Measurements from ENCODE around the gene PSMF1.
A peak's percentile ranks its signal among the peaks of the same experiment; 100 is the strongest.

The PSMF1 gene

GRCh38 chr20:1107176-1107575, 11.2 kb upstream of the PSMF1 start:
- H3K27ac ChIP-seq (ENCODE audit: low read depth, low read length, poor library complexity, severe bottlenecking): no peak overlapping the region
- no peaks in the 10 kb centered on the region for H3K4me1 ChIP-seq (ENCODE audit: insufficient read depth, low read length, severe bottlenecking)
- H3K9me2 ChIP-seq (ENCODE audit: low read depth, low read length): no peaks in the 10 kb centered on the region
- peaks cover 1% of the 10 kb centered on the region for H3K9me3 ChIP-seq (ENCODE audit: low read length)
- no peaks in the 10 kb centered on the region for H3K79me2 ChIP-seq (ENCODE audit: insufficient read depth, low read length)
- H3F3A ChIP-seq (ENCODE audit: insufficient read depth, low read length): no peaks in the 10 kb centered on the region
- TF ChIP-seq EZH2 (IDR thresholded peaks at IDR 0.05; ENCODE audit: borderline replicate concordance, low read length) (no peak), CTCF (IDR thresholded peaks at IDR 0.05; ENCODE audit: low read length) (no peak)
- no peaks in the 10 kb centered on the region; the same call in 1 of the 2 replicates for H3K36me3 ChIP-seq (ENCODE audit: insufficient read depth, low read length)
- no peak overlapping the region for H3K4me3 ChIP-seq (ENCODE audit: low read depth, low read length, poor library complexity, severe bottlenecking)
- no peaks in the 10 kb centered on the region for H4K20me1 ChIP-seq (ENCODE audit: insufficient read depth, low read length)
- H3K4me2 ChIP-seq (ENCODE audit: low read length): no peak overlapping the region
- H3K27me3 ChIP-seq (ENCODE audit: insufficient read depth, low read length): no peaks in the 10 kb centered on the region
- no peak overlapping the region for H3K9ac ChIP-seq (ENCODE audit: low read length)
- no peak overlapping the region for H2AFZ ChIP-seq (ENCODE audit: low read length)

- Histone ChIP-seq H3K36me3 (ENCODE audit: insufficient read depth, low read length) (no peaks in the 10 kb centered on the region), H2AFZ (ENCODE audit: low read length) (no peak overlapping the region), H3K27me3 (ENCODE audit: insufficient read depth, low read length) (no peaks in the 10 kb centered on the region), H4K20me1 (ENCODE audit: insufficient read depth, low read length) (no peaks in the 10 kb centered on the region), H3K79me2 (ENCODE audit: insufficient read depth, low read length) (no peaks in the 10 kb centered on the region), H3K4me2 (ENCODE audit: low read length) (no peak overlapping the region), H3K27ac (ENCODE audit: low read depth, low read length, poor library complexity, severe bottlenecking) (no peak overlapping the region), H3K9me2 (ENCODE audit: low read depth, low read length) (no peaks in the 10 kb centered on the region), H3F3A (ENCODE audit: insufficient read depth, low read length) (no peaks in the 10 kb centered on the region), H3K4me3 (ENCODE audit: low read depth, low read length, poor library complexity, severe bottlenecking) (no peak overlapping the region), H3K9me3 (ENCODE audit: low read length) (no peaks in the 10 kb centered on the region), H3K4me1 (ENCODE audit: insufficient read depth, low read length, severe bottlenecking) (no peaks in the 10 kb centered on the region), H3K9ac (ENCODE audit: low read length) (no peak overlapping the region)
- no peak for TF ChIP-seq EZH2 (IDR thresholded peaks at IDR 0.05; ENCODE audit: borderline replicate concordance, low read length)
- TF ChIP-seq CTCF (IDR thresholded peaks at IDR 0.05; ENCODE audit: low read length): peak; percentile 78
Observed at GRCh38 chr20:1108437-1108920, 9.9 kb upstream of the PSMF1 start.

- Histone ChIP-seq H3F3A (ENCODE audit: insufficient read depth, low read length) (no peaks in the 10 kb centered on the region), H3K79me2 (ENCODE audit: insufficient read depth, low read length) (no peaks in the 10 kb centered on the region), H3K4me3 (ENCODE audit: low read depth, low read length, poor library complexity, severe bottlenecking) (no peak overlapping the region), H3K36me3 (ENCODE audit: insufficient read depth, low read length) (no peaks in the 10 kb centered on the region), H3K27me3 (ENCODE audit: insufficient read depth, low read length) (no peaks in the 10 kb centered on the region), H3K9ac (ENCODE audit: low read length) (no peak overlapping the region), H3K4me2 (ENCODE audit: low read length) (no peak overlapping the region), H3K9me2 (ENCODE audit: low read depth, low read length) (no peaks in the 10 kb centered on the region), H3K4me1 (ENCODE audit: insufficient read depth, low read length, severe bottlenecking) (peaks cover 25% of the 10 kb centered on the region), H3K9me3 (ENCODE audit: low read length) (no peaks in the 10 kb centered on the region), H3K27ac (ENCODE audit: low read depth, low read length, poor library complexity, severe bottlenecking) (no peak overlapping the region), H4K20me1 (ENCODE audit: insufficient read depth, low read length) (no peaks in the 10 kb centered on the region), H2AFZ (ENCODE audit: low read length) (no peak overlapping the region)
- no peak for TF ChIP-seq CTCF (IDR thresholded peaks at IDR 0.05; ENCODE audit: low read length)
- no peak for TF ChIP-seq EZH2 (IDR thresholded peaks at IDR 0.05; ENCODE audit: borderline replicate concordance, low read length)
Observed at GRCh38 chr20:1112908-1113307, 5.5 kb upstream of the PSMF1 start.

Data from OCI-LY1 (cell line).